Lower lobe of right lung (tissue), 2 donors: ENCODE results near the gene DGLUCY. TPM values are rescaled to one million over a fixed set of nuclear protein-coding genes. Genes with fewer than 3 reads are reported as not detected.

Experiments used
- ATAC-seq, 2 donors: fragments of 200-7000 bp; cut with Tn5 transposase; one replicate each; pipeline ENCODE4 v1.9.1; 2020 to 2022; ENCODE audit warnings: mild to moderate bottlenecking in 2 of 2, moderate library complexity in 2 of 2
- DNase-seq: peaks from one replicate; pipeline ENCODE4 v3.0.0-alpha.2; 2020
- H3K27ac ChIP-seq: fragments of 200-600 bp; one replicate; pipeline ENCODE4 v1.8.0; 2022
- H3K27me3 ChIP-seq: fragments of 200-600 bp; one replicate; pipeline ENCODE4 v1.8.0; 2022; ENCODE audit warnings: low read depth
- H3K36me3 ChIP-seq: fragments of 200-600 bp; one replicate; pipeline ENCODE4 v1.8.0; 2022; ENCODE audit warnings: mild to moderate bottlenecking
- H3K4me1 ChIP-seq: fragments of 200-600 bp; one replicate; pipeline ENCODE4 v1.8.0; 2022
- H3K4me3 ChIP-seq: fragments of 200-600 bp; one replicate; pipeline ENCODE4 v1.8.0; 2022; ENCODE audit warnings: mild to moderate bottlenecking
- H3K9me3 ChIP-seq: fragments of 200-600 bp; one replicate; pipeline ENCODE4 v1.8.0; 2022
- CTCF ChIP-seq: fragments of 200-600 bp; IDR thresholded peaks from one replicate; pipeline ENCODE4 v1.8.0; 2022; ENCODE audit warnings: antibody characterized with exemption, mild to moderate bottlenecking
- intact Hi-C: fragments of 100-400 bp; cut with DNase I; formaldehyde crosslinking; loops from one replicate; pipeline ENCODE4 v1.11.0; 2022
- total RNA-seq: library from RNA; stranded (reverse); fragmentation: NEBNext Ultra II Directional; extraction: Animal tissue kit (Norgen Biotek cat#: 25700); gene quantifications from one replicate; pipeline ENCODE4 v1.2.1, GENCODE V29; 2021
- donor health status: DM: no; HTN: yes; CAD: no; lungs with severe emphysema.

The DGLUCY gene
- total RNA-seq, 1 donor from 2014 or later = 102 TPM

GRCh38 chr14:91218014-91218413 is 104.1 kb downstream of the DGLUCY start:
- H3K36me3 ChIP-seq = peaks cover 44% of the 10 kb centered on the region

DNA sequence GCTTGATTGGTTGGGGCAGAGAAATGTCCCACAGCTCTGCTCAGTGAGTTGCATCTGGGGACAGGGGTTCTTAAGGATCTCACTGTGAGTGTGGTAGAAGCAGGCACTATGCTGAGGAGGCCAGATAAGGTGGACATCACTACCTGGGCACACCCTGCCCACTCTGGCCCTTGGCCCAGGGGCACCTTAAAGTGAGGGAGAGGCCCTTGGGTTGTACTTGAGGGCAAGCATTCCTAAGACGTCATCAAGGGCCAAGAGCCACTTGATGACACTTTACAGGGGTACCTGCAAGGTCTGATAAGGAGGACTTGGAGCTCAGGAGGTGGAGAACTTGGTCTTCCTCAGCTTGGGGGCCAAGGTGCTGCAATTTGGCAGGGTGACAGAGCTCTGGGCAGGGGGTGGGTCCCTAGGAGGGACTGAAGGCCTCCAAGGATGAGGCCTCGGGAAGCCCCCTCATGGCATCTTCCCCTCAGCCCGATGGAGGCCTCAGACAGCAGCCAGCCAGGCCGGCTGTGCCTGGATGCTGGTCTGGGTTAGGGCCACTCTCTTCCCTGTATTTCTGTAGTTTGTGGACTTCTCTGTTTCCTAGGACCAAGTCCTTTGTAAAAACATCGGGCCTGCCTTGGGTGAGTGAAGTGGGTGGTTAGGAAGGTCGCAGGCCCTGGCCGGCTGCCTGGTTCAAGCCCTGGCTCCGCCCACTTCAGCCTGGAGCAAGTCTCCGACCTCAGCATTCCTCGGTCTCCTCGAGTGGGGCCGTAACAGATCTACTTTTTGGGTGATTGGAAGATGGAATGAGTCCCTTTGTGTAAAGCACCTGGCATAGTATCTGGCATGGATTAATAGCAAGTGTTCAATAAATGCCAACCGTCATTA is 105.9 kb downstream of the DGLUCY start:
- ATAC-seq (peak; percentile 87 to 90), DNase-seq (peak; percentile 85)
- peak overlapping the region; percentile 86 for H3K27ac ChIP-seq
- no peak for TF ChIP-seq CTCF
- no peaks in the 10 kb centered on the region for H3K9me3 ChIP-seq
- H3K27me3 ChIP-seq = no peaks in the 10 kb centered on the region
- intact Hi-C loops = no loop called here
- no peak overlapping the region for H3K4me3 ChIP-seq
- peaks cover 42% of the 10 kb centered on the region for H3K36me3 ChIP-seq
- H3K4me1 ChIP-seq = peaks cover 60% of the 10 kb centered on the region

More at GRCh38 chr14:91218014-91218413, 104.1 kb downstream of the DGLUCY start:
- Histone ChIP-seq H3K27ac (peak overlapping the region; percentile 13), H3K27me3 (no peaks in the 10 kb centered on the region), H3K9me3 (no peaks in the 10 kb centered on the region), H3K4me3 (no peak overlapping the region), H3K4me1 (peaks cover 46% of the 10 kb centered on the region)
- DNase-seq (no peak), ATAC-seq (no peak)
- intact Hi-C loops = no loop called here
- no peak for TF ChIP-seq CTCF

DNA sequence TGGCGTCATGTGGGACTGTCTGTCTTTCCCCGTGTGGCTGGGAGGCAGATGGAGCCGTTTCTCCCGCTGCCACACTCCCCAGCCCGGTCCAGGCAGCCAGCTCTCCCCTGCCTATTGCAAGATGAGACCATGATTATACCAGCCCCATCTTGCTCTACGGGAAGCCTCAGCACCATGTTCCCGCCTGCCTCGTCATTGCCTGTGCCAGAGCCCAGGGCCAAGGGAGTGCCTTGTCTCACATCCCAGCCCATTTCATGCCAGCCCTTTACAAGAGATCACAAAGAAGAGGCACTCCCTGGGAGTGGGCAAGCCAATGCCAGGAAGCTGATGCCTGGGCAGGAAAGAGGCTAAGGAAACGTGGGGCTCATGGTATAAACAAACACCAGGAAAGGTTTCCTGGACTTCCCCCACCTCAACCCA is 106.7 kb downstream of the DGLUCY start:
- no peaks in the 10 kb centered on the region for H3K27me3 ChIP-seq
- intact Hi-C loops = no loop called here
- peaks cover 42% of the 10 kb centered on the region for H3K36me3 ChIP-seq
- peak overlapping the region; percentile 86 for H3K27ac ChIP-seq
- no peaks in the 10 kb centered on the region for H3K9me3 ChIP-seq
- H3K4me1 ChIP-seq = peaks cover 66% of the 10 kb centered on the region
- ATAC-seq (peak; percentile 38 to 52), DNase-seq (no peak)
- H3K4me3 ChIP-seq = no peak overlapping the region
- TF ChIP-seq CTCF = no peak

- H3K9me3 ChIP-seq = no peaks in the 10 kb centered on the region
- no peak for ATAC-seq
- peaks cover 36% of the 10 kb centered on the region for H3K36me3 ChIP-seq
- no peak for DNase-seq
- intact Hi-C loops = no loop called here
- no peak overlapping the region for H3K4me3 ChIP-seq
- H3K27ac ChIP-seq = peak overlapping the region; percentile 86
- peaks cover 66% of the 10 kb centered on the region for H3K4me1 ChIP-seq
- no peaks in the 10 kb centered on the region for H3K27me3 ChIP-seq
- TF ChIP-seq CTCF = no peak
These were observed 107.4 kb downstream of the DGLUCY start for GRCh38 chr14:91221270-91221669.

GRCh38 chr14:91223028-91223783 is 109.3 kb downstream of the DGLUCY start:
- peaks cover 29% of the 10 kb centered on the region for H3K36me3 ChIP-seq
- no peak for TF ChIP-seq CTCF

More at GRCh38 chr14:91223028-91223783, 109.3 kb downstream of the DGLUCY start:
- Histone ChIP-seq H3K9me3 (no peaks in the 10 kb centered on the region), H3K27ac (peak overlapping the region; percentile 57), H3K27me3 (no peaks in the 10 kb centered on the region), H3K4me3 (no peak overlapping the region), H3K4me1 (peaks cover 71% of the 10 kb centered on the region)
- DNase-seq (no peak), ATAC-seq (no peak)
- intact Hi-C loops = no loop called here
